ENCODE results near the gene FILIP1. TPM values are rescaled to one million over a fixed set of nuclear protein-coding genes. Genes with fewer than 3 reads are reported as not detected.

The FILIP1 gene
- polyA plus RNA-seq, 3 donors, result not detected

GRCh38 chr6:75478929-75479328, 14.7 kb downstream of the FILIP1 start:
- no peaks in the 10 kb centered on the region for H3K79me2 ChIP-seq (ENCODE audit: insufficient read depth, low read length)
- no peak overlapping the region for H3K4me2 ChIP-seq (replicated peaks; ENCODE audit: extremely low read depth, low read length, poor library complexity, severe bottlenecking)
- no peak for TF ChIP-seq CTCF (IDR thresholded peaks at IDR 0.05)
- H3K9ac ChIP-seq (ENCODE audit: insufficient read depth, low read length, poor library complexity, severe bottlenecking), result no peak overlapping the region
- Mint-ChIP-seq H3K9me3 (peaks cover 0 to 3% (median 0%) of the 10 kb centered on the region in 7 donors), H3K27me3 (ENCODE audit: low read depth in 3 of 3) (peaks cover 0 to 7% (median 3%) of the 10 kb centered on the region in 3 donors), H3K4me1 (no peaks in the 10 kb centered on the region), H3K4me3 (no peak overlapping the region), H3K27ac (no peak overlapping the region), H3K36me3 (no peaks in the 10 kb centered on the region)
- H3K4me1 ChIP-seq (ENCODE audit: control insufficient read depth in 1 of 2, insufficient read depth in 2 of 2, low read length in 2 of 2), result no peaks in the 10 kb centered on the region
- no peaks in the 10 kb centered on the region for H4K20me1 ChIP-seq (ENCODE audit: insufficient read depth, low read length)
- no peak for DNase-seq
- H3K27me3 ChIP-seq (ENCODE audit: control insufficient read depth in 2 of 2, insufficient read depth in 2 of 2, low read length in 2 of 2), result no peaks in the 10 kb centered on the region
- intact Hi-C loops (cut with micrococcal nuclease), result no loop called here
- no peaks in the 10 kb centered on the region for H3K9me3 ChIP-seq (replicated peaks in 1 of 2; ENCODE audit: control insufficient read depth in 1 of 2, insufficient read depth in 1 of 2, low read length in 2 of 2)
- no peaks in the 10 kb centered on the region for H3K36me3 ChIP-seq (replicated peaks in 1 of 2; ENCODE audit: control insufficient read depth in 1 of 2, insufficient read depth in 2 of 2, low read length in 2 of 2)
- no peak overlapping the region for H3K4me3 ChIP-seq (replicated peaks in 1 of 3; ENCODE audit: low read depth in 2 of 3, low read length in 3 of 3)
- H2AFZ ChIP-seq (ENCODE audit: insufficient read depth, low read depth, low read length, poor library complexity, severe bottlenecking), result no peak overlapping the region
- H3K27ac ChIP-seq (ENCODE audit: low read depth in 1 of 2, low read length in 2 of 2), result no peak overlapping the region

- peaks cover 0 to 2% (median 0%) of the 10 kb centered on the region in 7 donors for H3K9me3 Mint-ChIP-seq
- H3K27ac ChIP-seq (ENCODE audit: low read depth in 1 of 2, low read length in 2 of 2), result no peak overlapping the region
- H3K27ac Mint-ChIP-seq, result no peak overlapping the region
- H3K27me3 ChIP-seq (ENCODE audit: control insufficient read depth in 2 of 2, insufficient read depth in 2 of 2, low read length in 2 of 2), result no peaks in the 10 kb centered on the region
- H3K4me3 Mint-ChIP-seq, result no peak overlapping the region
- no peaks in the 10 kb centered on the region for H3K4me1 ChIP-seq (ENCODE audit: control insufficient read depth in 1 of 2, insufficient read depth in 2 of 2, low read length in 2 of 2)
- no peak overlapping the region for H3K4me3 ChIP-seq (replicated peaks in 1 of 3; ENCODE audit: low read depth in 2 of 3, low read length in 3 of 3)
- H3K4me1 Mint-ChIP-seq, result no peaks in the 10 kb centered on the region
- peaks cover 0 to 6% (median 3%) of the 10 kb centered on the region in 3 donors for H3K27me3 Mint-ChIP-seq (ENCODE audit: low read depth in 3 of 3)
- no peak for TF ChIP-seq CTCF (IDR thresholded peaks at IDR 0.05)
- H3K79me2 ChIP-seq (ENCODE audit: insufficient read depth, low read length), result no peaks in the 10 kb centered on the region
- H3K4me2 ChIP-seq (replicated peaks; ENCODE audit: extremely low read depth, low read length, poor library complexity, severe bottlenecking), result no peak overlapping the region
- intact Hi-C loops (cut with micrococcal nuclease), result no loop called here
- H3K36me3 Mint-ChIP-seq, result no peaks in the 10 kb centered on the region
- H3K9me3 ChIP-seq (replicated peaks in 1 of 2; ENCODE audit: control insufficient read depth in 1 of 2, insufficient read depth in 1 of 2, low read length in 2 of 2), result no peaks in the 10 kb centered on the region
- H3K36me3 ChIP-seq (replicated peaks in 1 of 2; ENCODE audit: control insufficient read depth in 1 of 2, insufficient read depth in 2 of 2, low read length in 2 of 2), result no peaks in the 10 kb centered on the region
- H2AFZ ChIP-seq (ENCODE audit: insufficient read depth, low read depth, low read length, poor library complexity, severe bottlenecking), result no peak overlapping the region
- no peaks in the 10 kb centered on the region for H4K20me1 ChIP-seq (ENCODE audit: insufficient read depth, low read length)
- WGBS (ENCODE audit: insufficient coverage), result no CpG with 5 or more reads among the region's 1 CpG
- DNase-seq, result no peak
- H3K9ac ChIP-seq (ENCODE audit: insufficient read depth, low read length, poor library complexity, severe bottlenecking), result no peak overlapping the region
These were observed 20.7 kb downstream of the FILIP1 start for GRCh38 chr6:75472885-75473284.
